Measurements from ENCODE around the gene ANO6.

Gene ANO6

GRCh38 chr12:45214749-45215418 is 1.0 kb upstream of the ANO6 start:
- peak overlapping the region; percentile 95 for H3K4me3 ChIP-seq (ENCODE audit: low read depth, low read length)
- H3K9me3 ChIP-seq (ENCODE audit: control insufficient read depth, insufficient read depth, low read length), result no peaks in the 10 kb centered on the region
- H3K4me1 ChIP-seq (ENCODE audit: control insufficient read depth, insufficient read depth, low read length), result peaks cover 4% of the 10 kb centered on the region
- H3K9ac ChIP-seq (ENCODE audit: low read depth, low read length), result peak overlapping the region; percentile 93
- H3K36me3 ChIP-seq (ENCODE audit: control insufficient read depth, insufficient read depth, low read length), result no peaks in the 10 kb centered on the region
- H3K27me3 ChIP-seq (ENCODE audit: control insufficient read depth, insufficient read depth, low read length), result no peaks in the 10 kb centered on the region

DNA sequence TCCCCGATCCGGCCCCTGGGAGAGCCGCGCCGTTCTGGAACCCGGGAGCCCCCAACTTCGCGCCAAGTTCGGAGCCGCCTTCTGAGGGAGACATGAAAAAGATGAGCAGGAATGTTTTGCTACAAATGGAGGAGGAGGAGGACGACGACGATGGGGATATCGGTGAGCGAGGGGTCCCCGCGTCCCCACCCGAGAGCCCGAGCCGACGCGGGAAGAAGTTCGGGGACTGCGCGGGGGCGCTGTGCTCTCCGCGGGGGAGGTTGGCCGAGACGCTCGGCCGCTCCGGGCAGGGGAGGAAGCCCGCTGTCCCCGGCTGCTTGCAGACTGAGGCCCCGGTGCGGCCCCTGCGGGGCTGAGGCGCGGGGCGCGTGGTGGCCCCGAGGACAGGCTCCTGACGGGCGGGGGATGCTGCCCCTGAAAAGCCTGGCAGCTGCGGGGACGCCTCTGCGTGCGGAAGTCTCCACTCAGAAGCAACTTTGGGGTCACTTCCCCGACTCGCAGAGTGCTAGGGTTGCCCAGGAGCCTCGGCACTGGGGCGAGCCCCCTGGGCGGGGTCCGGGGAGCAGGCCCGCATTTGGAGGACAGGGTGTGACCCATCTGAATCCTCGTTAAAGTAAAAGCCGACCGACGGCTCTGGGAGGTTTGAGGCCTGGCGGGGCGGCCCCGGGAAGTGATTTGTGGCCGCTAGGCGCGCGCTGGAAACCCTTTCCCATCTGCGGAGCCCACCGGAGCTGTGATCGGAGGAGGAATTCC is 511 bp downstream of the ANO6 start:
- H3K9me3 ChIP-seq (ENCODE audit: control insufficient read depth, insufficient read depth, low read length), result no peaks in the 10 kb centered on the region
- H3K9ac ChIP-seq (ENCODE audit: low read depth, low read length), result peak overlapping the region; percentile 93
- H3K4me3 ChIP-seq (ENCODE audit: low read depth, low read length), result peak overlapping the region; percentile 95
- no peaks in the 10 kb centered on the region for H3K27me3 ChIP-seq (ENCODE audit: control insufficient read depth, insufficient read depth, low read length)
- peaks cover 13% of the 10 kb centered on the region for H3K4me1 ChIP-seq (ENCODE audit: control insufficient read depth, insufficient read depth, low read length)
- H3K36me3 ChIP-seq (ENCODE audit: control insufficient read depth, insufficient read depth, low read length), result no peaks in the 10 kb centered on the region

GRCh38 chr12:45216983-45217485 is 1.1 kb downstream of the ANO6 start:
- no peaks in the 10 kb centered on the region for H3K27me3 ChIP-seq (ENCODE audit: control insufficient read depth, insufficient read depth, low read length)
- peak overlapping the region; percentile 95 for H3K4me3 ChIP-seq (ENCODE audit: low read depth, low read length)
- peaks cover 13% of the 10 kb centered on the region for H3K4me1 ChIP-seq (ENCODE audit: control insufficient read depth, insufficient read depth, low read length)
- H3K36me3 ChIP-seq (ENCODE audit: control insufficient read depth, insufficient read depth, low read length), result no peaks in the 10 kb centered on the region
- H3K9ac ChIP-seq (ENCODE audit: low read depth, low read length), result peak overlapping the region; percentile 93
- no peaks in the 10 kb centered on the region for H3K9me3 ChIP-seq (ENCODE audit: control insufficient read depth, insufficient read depth, low read length)

- H3K27me3 ChIP-seq (ENCODE audit: control insufficient read depth, insufficient read depth, low read length), result no peaks in the 10 kb centered on the region
- H3K4me1 ChIP-seq (ENCODE audit: control insufficient read depth, insufficient read depth, low read length), result peaks cover 13% of the 10 kb centered on the region
- H3K4me3 ChIP-seq (ENCODE audit: low read depth, low read length), result peak overlapping the region; percentile 95
- H3K36me3 ChIP-seq (ENCODE audit: control insufficient read depth, insufficient read depth, low read length), result no peaks in the 10 kb centered on the region
- no peak overlapping the region for H3K9ac ChIP-seq (ENCODE audit: low read depth, low read length)
- no peaks in the 10 kb centered on the region for H3K9me3 ChIP-seq (ENCODE audit: control insufficient read depth, insufficient read depth, low read length)
Measured at GRCh38 chr12:45217846-45218245, 2.0 kb downstream of the ANO6 start.

DNA sequence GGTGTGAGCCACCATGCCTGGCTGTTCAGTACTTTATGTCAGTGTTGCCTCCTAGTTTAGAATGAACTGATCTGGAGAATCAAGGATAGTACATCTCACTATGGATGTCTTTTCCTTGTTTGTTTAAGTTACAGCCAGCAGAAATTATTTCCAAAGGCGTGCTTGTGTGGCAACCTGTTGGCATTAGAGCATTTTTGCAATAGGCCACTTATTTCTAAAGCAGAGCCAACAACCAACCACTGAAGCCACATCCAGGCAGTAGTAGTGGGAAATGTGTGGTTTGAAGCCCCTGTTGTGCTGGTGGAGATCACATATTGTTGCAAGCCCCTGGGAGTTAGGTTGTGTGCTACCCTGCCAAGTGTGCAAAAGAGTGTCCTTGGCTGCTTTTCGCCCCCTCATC is 3.7 kb downstream of the ANO6 start:
- Histone ChIP-seq H3K36me3 (ENCODE audit: control insufficient read depth, insufficient read depth, low read length) (no peaks in the 10 kb centered on the region), H3K9ac (ENCODE audit: low read depth, low read length) (no peak overlapping the region), H3K27me3 (ENCODE audit: control insufficient read depth, insufficient read depth, low read length) (no peaks in the 10 kb centered on the region), H3K4me1 (ENCODE audit: control insufficient read depth, insufficient read depth, low read length) (peaks cover 13% of the 10 kb centered on the region), H3K9me3 (ENCODE audit: control insufficient read depth, insufficient read depth, low read length) (no peaks in the 10 kb centered on the region), H3K4me3 (ENCODE audit: low read depth, low read length) (no peak overlapping the region)

GRCh38 chr12:45220363-45220931 is 4.6 kb downstream of the ANO6 start:
- Histone ChIP-seq H3K9me3 (ENCODE audit: control insufficient read depth, insufficient read depth, low read length) (no peaks in the 10 kb centered on the region), H3K27me3 (ENCODE audit: control insufficient read depth, insufficient read depth, low read length) (no peaks in the 10 kb centered on the region), H3K9ac (ENCODE audit: low read depth, low read length) (no peak overlapping the region), H3K4me1 (ENCODE audit: control insufficient read depth, insufficient read depth, low read length) (peaks cover 13% of the 10 kb centered on the region), H3K4me3 (ENCODE audit: low read depth, low read length) (no peak overlapping the region), H3K36me3 (ENCODE audit: control insufficient read depth, insufficient read depth, low read length) (no peaks in the 10 kb centered on the region)

GRCh38 chr12:45220969-45221368 is 5.1 kb downstream of the ANO6 start:
- H3K4me1 ChIP-seq (ENCODE audit: control insufficient read depth, insufficient read depth, low read length), result peaks cover 13% of the 10 kb centered on the region
- H3K36me3 ChIP-seq (ENCODE audit: control insufficient read depth, insufficient read depth, low read length), result no peaks in the 10 kb centered on the region
- H3K9ac ChIP-seq (ENCODE audit: low read depth, low read length), result no peak overlapping the region
- no peak overlapping the region for H3K4me3 ChIP-seq (ENCODE audit: low read depth, low read length)
- no peaks in the 10 kb centered on the region for H3K9me3 ChIP-seq (ENCODE audit: control insufficient read depth, insufficient read depth, low read length)
- no peaks in the 10 kb centered on the region for H3K27me3 ChIP-seq (ENCODE audit: control insufficient read depth, insufficient read depth, low read length)

- Histone ChIP-seq H3K4me1 (ENCODE audit: control insufficient read depth, insufficient read depth, low read length) (peaks cover 13% of the 10 kb centered on the region), H3K4me3 (ENCODE audit: low read depth, low read length) (no peak overlapping the region), H3K27me3 (ENCODE audit: control insufficient read depth, insufficient read depth, low read length) (no peaks in the 10 kb centered on the region), H3K9ac (ENCODE audit: low read depth, low read length) (no peak overlapping the region), H3K36me3 (ENCODE audit: control insufficient read depth, insufficient read depth, low read length) (no peaks in the 10 kb centered on the region), H3K9me3 (ENCODE audit: control insufficient read depth, insufficient read depth, low read length) (no peaks in the 10 kb centered on the region)
Measured at GRCh38 chr12:45223868-45224267, 8.0 kb downstream of the ANO6 start.

- no peak overlapping the region for H3K9ac ChIP-seq (ENCODE audit: low read depth, low read length)
- H3K27me3 ChIP-seq (ENCODE audit: control insufficient read depth, insufficient read depth, low read length), result no peaks in the 10 kb centered on the region
- no peaks in the 10 kb centered on the region for H3K36me3 ChIP-seq (ENCODE audit: control insufficient read depth, insufficient read depth, low read length)
- peaks cover 13% of the 10 kb centered on the region for H3K4me1 ChIP-seq (ENCODE audit: control insufficient read depth, insufficient read depth, low read length)
- no peak overlapping the region for H3K4me3 ChIP-seq (ENCODE audit: low read depth, low read length)
- no peaks in the 10 kb centered on the region for H3K9me3 ChIP-seq (ENCODE audit: control insufficient read depth, insufficient read depth, low read length)
Measured at GRCh38 chr12:45224311-45224710, 8.4 kb downstream of the ANO6 start.

GRCh38 chr12:45226021-45226420 is 10.1 kb downstream of the ANO6 start:
- no peak overlapping the region for H3K4me3 ChIP-seq (ENCODE audit: low read depth, low read length)
- H3K36me3 ChIP-seq (ENCODE audit: control insufficient read depth, insufficient read depth, low read length), result no peaks in the 10 kb centered on the region
- H3K4me1 ChIP-seq (ENCODE audit: control insufficient read depth, insufficient read depth, low read length), result peaks cover 1% of the 10 kb centered on the region
- no peaks in the 10 kb centered on the region for H3K27me3 ChIP-seq (ENCODE audit: control insufficient read depth, insufficient read depth, low read length)
- no peaks in the 10 kb centered on the region for H3K9me3 ChIP-seq (ENCODE audit: control insufficient read depth, insufficient read depth, low read length)
- H3K9ac ChIP-seq (ENCODE audit: low read depth, low read length), result no peak overlapping the region

DNA sequence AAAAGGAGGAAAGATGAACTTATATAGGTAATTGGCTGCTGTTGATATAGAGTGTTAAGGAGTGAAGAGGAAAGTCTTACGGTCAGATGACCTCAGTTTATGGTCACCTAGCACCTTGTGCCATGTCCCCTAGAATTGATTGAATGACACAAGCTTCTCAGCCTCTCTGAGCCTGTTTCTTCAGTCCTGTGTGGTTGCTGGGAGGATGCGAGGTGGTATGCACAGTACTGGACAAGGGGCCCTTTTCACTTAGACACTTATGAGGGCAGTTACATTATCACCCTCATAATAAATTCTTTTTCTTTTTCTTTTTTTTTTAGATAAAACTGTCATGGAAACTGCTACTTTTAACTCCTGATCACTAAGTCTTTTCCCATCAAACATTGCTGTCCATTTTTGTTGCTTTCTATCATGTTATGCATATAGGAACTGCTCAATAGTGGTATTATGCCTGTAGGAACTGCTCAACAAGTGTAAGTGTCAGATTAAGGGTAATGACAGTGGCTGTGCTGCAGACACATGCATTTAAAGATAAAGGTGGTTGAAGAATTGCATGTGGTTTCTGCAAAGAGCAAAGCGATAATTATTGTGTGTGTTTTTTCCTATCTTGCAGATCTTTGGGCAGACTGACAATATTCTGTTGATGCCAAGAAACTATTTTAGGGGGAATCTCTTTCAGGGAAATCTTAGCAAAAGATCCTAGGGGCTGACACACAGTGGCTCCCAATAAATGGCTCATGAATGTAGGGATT is 11.6 kb downstream of the ANO6 start:
- no peak overlapping the region for H3K4me3 ChIP-seq (ENCODE audit: low read depth, low read length)
- peaks cover 15% of the 10 kb centered on the region for H3K4me1 ChIP-seq (ENCODE audit: control insufficient read depth, insufficient read depth, low read length)
- H3K9me3 ChIP-seq (ENCODE audit: control insufficient read depth, insufficient read depth, low read length), result no peaks in the 10 kb centered on the region
- H3K36me3 ChIP-seq (ENCODE audit: control insufficient read depth, insufficient read depth, low read length), result no peaks in the 10 kb centered on the region
- no peak overlapping the region for H3K9ac ChIP-seq (ENCODE audit: low read depth, low read length)
- H3K27me3 ChIP-seq (ENCODE audit: control insufficient read depth, insufficient read depth, low read length), result no peaks in the 10 kb centered on the region
